LNCaP clone FGC (cell line): ENCODE measurements around the gene ATP6V1G1.

Experiments
- DNase-seq: peaks from one replicate; pipeline ENCODE4 v3.0.0-alpha.2; 2011; ENCODE audit warnings: low read depth
- H3K4me3 ChIP-seq: 2 replicates; pipeline ENCODE4 v1.5.1; 2011; ENCODE audit warnings: mild to moderate bottlenecking, low read depth, low read length, control low read depth
- TF ChIP-seq, protein P1 (sequence below): IDR thresholded peaks from 2 replicates; pipeline ENCODE4 v1.5.1; 2012; ENCODE audit warnings: mild to moderate bottlenecking; ENCODE audit not compliant: control insufficient read depth, insufficient read depth; ENCODE audit errors: extremely low read depth

Gene ATP6V1G1

DNA sequence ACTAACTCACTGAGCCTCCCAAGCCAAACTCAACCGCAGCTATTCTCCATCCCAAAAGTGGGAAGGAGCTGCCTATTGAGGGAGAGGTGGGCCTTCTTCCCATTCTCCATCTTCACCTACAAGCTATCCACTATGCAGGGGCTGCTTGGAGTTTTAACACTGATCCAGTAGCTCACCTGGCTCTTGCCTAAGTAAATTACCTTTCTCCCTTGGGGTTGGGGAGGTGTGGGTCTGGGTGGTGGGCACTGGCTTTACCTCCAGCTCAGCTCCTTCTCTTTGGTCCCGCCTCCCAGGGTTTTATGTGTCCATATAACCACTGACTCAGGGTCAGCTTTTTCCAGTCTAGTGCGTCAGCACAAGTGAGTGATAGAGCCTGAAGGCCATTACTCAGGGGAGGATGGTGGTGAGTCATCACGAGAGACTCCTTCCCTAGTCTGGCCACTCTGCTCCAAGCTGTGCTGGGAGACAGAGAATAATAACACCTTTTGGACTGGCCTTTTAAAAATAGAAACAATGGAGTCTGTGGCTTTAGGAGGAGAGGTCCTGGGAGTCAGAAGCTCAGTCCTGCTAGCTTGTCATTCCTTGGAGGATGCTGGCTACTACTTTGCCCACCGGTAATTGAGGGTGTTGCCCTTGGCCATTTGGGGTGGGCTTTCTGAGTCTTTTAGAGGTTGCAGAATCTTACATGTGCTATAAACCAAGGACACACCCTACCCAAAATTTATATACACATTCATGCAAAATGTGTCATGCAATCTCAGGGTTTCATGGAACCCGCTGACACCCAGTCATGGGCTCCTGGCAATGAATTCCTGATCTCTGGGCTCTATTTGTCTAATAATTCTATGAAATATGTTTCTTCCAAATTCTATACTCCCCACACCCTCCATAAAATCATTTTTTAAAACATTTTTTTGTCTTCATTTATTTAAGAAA is 35.6 kb upstream of the ATP6V1G1 start:
- TF ChIP-seq, protein P1, sequence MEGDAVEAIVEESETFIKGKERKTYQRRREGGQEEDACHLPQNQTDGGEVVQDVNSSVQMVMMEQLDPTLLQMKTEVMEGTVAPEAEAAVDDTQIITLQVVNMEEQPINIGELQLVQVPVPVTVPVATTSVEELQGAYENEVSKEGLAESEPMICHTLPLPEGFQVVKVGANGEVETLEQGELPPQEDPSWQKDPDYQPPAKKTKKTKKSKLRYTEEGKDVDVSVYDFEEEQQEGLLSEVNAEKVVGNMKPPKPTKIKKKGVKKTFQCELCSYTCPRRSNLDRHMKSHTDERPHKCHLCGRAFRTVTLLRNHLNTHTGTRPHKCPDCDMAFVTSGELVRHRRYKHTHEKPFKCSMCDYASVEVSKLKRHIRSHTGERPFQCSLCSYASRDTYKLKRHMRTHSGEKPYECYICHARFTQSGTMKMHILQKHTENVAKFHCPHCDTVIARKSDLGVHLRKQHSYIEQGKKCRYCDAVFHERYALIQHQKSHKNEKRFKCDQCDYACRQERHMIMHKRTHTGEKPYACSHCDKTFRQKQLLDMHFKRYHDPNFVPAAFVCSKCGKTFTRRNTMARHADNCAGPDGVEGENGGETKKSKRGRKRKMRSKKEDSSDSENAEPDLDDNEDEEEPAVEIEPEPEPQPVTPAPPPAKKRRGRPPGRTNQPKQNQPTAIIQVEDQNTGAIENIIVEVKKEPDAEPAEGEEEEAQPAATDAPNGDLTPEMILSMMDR, result no peak
- no peak overlapping the region for H3K4me3 ChIP-seq
- DNase-seq, result no peak

DNA sequence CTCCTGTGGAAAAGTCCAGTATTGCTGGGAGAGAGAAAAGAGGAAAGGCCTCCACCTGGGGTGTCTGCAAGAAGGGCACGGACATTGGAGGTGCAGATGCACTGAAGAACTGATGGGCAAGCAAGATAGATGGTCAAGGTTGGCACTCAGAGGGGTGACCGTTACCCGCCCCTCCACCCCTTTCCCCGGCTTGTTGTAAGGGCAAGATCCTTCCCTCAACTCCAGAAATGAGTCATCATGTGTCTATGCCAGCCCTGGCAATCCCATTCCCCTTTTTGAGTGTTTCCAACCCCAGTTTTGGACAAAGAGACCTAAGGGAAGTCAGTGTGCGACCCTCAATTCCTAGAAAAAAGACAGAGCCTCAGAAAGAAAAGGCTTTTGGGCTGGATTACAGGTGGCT is 34.9 kb upstream of the ATP6V1G1 start:
- no peak for DNase-seq
- H3K4me3 ChIP-seq, result no peak overlapping the region

DNA sequence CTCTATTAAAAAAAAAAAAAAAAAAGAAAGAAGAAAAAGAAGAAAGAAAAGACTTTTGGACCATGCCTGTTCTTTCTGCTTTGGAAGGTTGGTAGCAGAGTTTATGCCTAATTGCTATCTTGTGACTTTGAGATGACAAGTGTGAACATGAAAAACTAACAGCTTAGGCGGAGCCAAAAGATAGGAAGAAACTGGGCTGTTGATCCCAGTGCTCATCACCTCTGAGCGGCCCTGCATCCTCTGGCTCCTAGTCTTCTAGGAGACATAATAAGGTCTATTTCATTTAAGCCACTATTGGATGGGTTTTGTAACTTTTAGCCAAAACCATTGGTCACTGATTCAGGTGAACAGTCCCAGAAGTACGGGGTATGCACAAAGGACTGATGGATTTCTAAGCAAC is 34.4 kb upstream of the ATP6V1G1 start:
- H3K4me3 ChIP-seq, result no peak overlapping the region
- TF ChIP-seq, protein P1, result no peak
- DNase-seq, result no peak

More for the DNA sequence above, 34.9 kb upstream of the ATP6V1G1 start:
- TF ChIP-seq, protein P1, result no peak

DNA sequence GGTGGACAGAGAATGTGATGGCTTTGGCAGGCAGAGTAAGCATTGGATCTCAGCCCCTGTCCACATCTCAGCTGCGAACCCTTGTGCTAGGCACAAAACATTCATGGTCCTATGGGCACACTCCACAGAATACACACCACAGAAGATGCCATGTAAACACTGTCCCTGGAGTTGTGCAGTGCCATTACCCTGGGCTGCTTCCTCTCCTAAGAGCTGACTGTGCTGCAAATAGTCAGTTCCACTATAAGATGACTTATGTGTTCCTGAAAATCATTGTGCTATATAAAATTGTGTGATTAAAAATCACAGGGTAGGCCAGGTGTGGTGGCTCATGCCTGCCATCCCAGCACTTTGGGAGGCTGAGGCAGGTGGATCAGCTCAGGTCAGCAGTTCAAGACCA is 31.9 kb upstream of the ATP6V1G1 start:
- H3K4me3 ChIP-seq, result no peak overlapping the region
- TF ChIP-seq, protein P1, result no peak
- no peak for DNase-seq

DNA sequence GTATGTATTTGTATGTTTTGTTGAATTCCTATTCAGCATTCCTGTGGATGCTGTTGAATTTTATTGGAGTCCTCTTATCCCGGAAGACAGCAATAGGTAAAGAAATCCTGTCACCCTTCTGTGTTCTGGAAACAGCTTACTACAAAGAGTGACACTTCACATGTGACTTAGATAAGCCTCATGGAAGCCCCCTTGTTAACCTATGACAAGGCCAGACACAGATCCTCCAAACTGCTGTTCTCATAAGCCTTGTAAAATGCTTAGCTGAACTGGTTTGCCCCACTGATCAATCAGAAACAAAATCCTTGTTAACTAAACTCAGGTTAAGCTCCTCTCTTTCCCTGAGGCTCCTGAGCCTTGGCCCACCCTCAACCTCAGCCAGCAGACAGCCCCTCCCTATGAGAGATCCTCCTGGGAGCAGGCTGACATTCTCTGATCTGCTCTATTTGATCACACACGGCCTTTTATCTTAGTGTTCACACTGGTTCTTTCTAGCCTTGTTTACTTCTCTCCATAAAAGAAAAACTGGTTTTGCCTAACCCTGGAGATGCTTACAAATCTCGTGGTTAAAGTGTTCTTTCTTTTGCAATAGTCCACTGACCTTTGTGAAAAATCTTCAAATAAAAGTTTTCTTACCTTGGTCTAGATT is 29.4 kb upstream of the ATP6V1G1 start:
- TF ChIP-seq, protein P1, result no peak
- peak; percentile 53 for DNase-seq
- no peak overlapping the region for H3K4me3 ChIP-seq

DNA sequence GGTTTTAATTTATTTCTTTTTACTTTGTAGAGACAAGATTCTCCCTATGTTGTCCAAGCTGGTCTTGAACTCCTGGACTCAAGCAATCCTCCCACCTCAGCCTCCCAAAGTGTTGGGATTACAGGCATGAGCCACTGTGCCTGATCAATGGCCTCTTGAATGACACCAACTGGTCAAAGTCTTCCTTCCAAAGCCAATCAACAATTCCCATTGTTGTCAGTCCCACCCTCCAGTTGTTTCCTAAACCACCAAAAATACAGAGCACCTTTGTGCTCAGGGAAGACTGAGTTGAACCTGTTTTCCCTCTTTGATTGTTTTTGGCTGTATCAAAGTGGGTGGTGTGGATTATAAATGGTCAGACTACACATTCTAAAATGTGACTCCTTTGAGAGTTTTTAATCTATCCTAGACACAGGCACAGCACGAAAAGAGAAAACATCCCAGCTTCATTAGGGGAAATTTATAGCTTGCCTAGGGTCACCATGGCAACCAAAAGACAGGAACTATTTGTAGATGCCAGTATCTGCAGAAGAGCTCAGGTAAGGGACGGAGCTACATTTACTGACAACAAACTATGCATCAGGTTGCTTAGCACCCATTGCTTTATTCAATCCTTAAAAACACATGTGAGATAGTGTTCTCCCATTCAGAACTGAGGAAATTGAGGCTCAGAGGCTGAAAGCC is 27.6 kb upstream of the ATP6V1G1 start:
- H3K4me3 ChIP-seq, result no peak overlapping the region
- no peak for DNase-seq
- TF ChIP-seq, protein P1, result no peak
